HG02943 (cell line): Measurements from ENCODE around the gene XCL1.

Experiments
- ATAC-seq: cut with Tn5 transposase; IDR thresholded peaks from one replicate; pipeline ENCODE4 v1.9.1; 2021; ENCODE audit warnings: mild to moderate bottlenecking, low read depth, moderate library complexity; ENCODE audit not compliant: unreplicated experiment

Gene XCL1

GRCh38 chr1:168629466-168629865 is 53.1 kb downstream of the XCL1 start:
- ATAC-seq: no peak
